HG02884 (cell line): ENCODE results near the gene SOX10.
"Not testable (repeated sequence)": the region's sequence is repeated elsewhere in the genome, so short reads cannot be mapped to it uniquely, and the experiment has no call there.

ENCODE experiments used
- ATAC-seq: cut with Tn5 transposase; IDR thresholded peaks from one replicate; pipeline ENCODE4 v1.9.1; 2021; ENCODE audit warnings: mild to moderate bottlenecking, moderate library complexity; ENCODE audit not compliant: unreplicated experiment

The SOX10 gene

GRCh38 chr22:37965940-37966664 lies 18.3 kb downstream of the SOX10 start:
- ATAC-seq = no peak

- no peak for ATAC-seq
These were observed 23.3 kb downstream of the SOX10 start for GRCh38 chr22:37961062-37961461.

GRCh38 chr22:37959231-37959825 lies 25.0 kb downstream of the SOX10 start:
- ATAC-seq = no peak

GRCh38 chr22:37957232-37957631 lies 27.1 kb downstream of the SOX10 start:
- no peak for ATAC-seq

- ATAC-seq = not testable (repeated sequence)
These were observed 28.4 kb downstream of the SOX10 start for GRCh38 chr22:37955825-37956397.

GRCh38 chr22:37954686-37955085 lies 29.7 kb downstream of the SOX10 start:
- ATAC-seq = no peak

- peak; percentile 80 for ATAC-seq
These were observed 30.7 kb downstream of the SOX10 start, which contains the start of the genes C22orf23 and POLR2F for GRCh38 chr22:37953437-37954179. C22orf23 (minus strand) TSS chr22:37953601; CDS start chr22:37953149, 452 bp downstream. POLR2F (plus strand) TSS chr22:37953699; CDS start chr22:37953788, 89 bp downstream.

GRCh38 chr22:37953062-37953436 lies 31.3 kb downstream of the SOX10 start:
- peak; percentile 14 for ATAC-seq

- ATAC-seq = not testable (repeated sequence)
These were observed 31.7 kb downstream of the SOX10 start for GRCh38 chr22:37952629-37953028.

- ATAC-seq = no peak
These were observed 33.0 kb downstream of the SOX10 start for GRCh38 chr22:37951305-37951704.

GRCh38 chr22:37947142-37947795 lies 37.1 kb downstream of the SOX10 start:
- ATAC-seq = not testable (repeated sequence)

GRCh38 chr22:37944423-37944822 lies 39.9 kb downstream of the SOX10 start:
- ATAC-seq = not testable (repeated sequence)

- no peak for ATAC-seq
These were observed 40.5 kb downstream of the SOX10 start for GRCh38 chr22:37943825-37944198.

- no peak for ATAC-seq
These were observed 41.1 kb downstream of the SOX10 start for GRCh38 chr22:37943136-37943824.

GRCh38 chr22:37942133-37942532 lies 42.2 kb downstream of the SOX10 start:
- no peak for ATAC-seq

- no peak for ATAC-seq
These were observed 43.5 kb downstream of the SOX10 start for GRCh38 chr22:37940698-37941376.

- ATAC-seq = peak; percentile 52
These were observed 50.5 kb downstream of the SOX10 start for GRCh38 chr22:37933711-37934376.

- ATAC-seq = no peak
These were observed 51.4 kb downstream of the SOX10 start for GRCh38 chr22:37932821-37933578.
